Activated naive CD8-positive, alpha-beta T cell treated with anti-CD3 and anti-CD28 coated beads, Interleukin-2, amount 50 U/mL, for 24 hours (primary cell): ENCODE measurements around the gene UPP1.

Experiments used
- ATAC-seq: fragments of 150-1000 bp; cut with Tn5 transposase; one replicate; pipeline ENCODE4 v1.10.0; 2021
- DNase-seq: peaks from one replicate; pipeline ENCODE4 v3.0.0; 2021
- H3K27ac Mint-ChIP-seq: one replicate; pipeline ENCODE4 v1.8.0; 2021; ENCODE audit warnings: mild to moderate bottlenecking, mixed read lengths
- H3K27me3 Mint-ChIP-seq: one replicate; pipeline ENCODE4 v1.8.0; 2021; ENCODE audit warnings: mixed read lengths
- H3K36me3 Mint-ChIP-seq: one replicate; pipeline ENCODE4 v1.8.0; 2021; ENCODE audit warnings: low read depth, mixed read lengths
- H3K4me1 Mint-ChIP-seq: one replicate; pipeline ENCODE4 v1.8.0; 2021; ENCODE audit warnings: mixed read lengths
- H3K4me3 Mint-ChIP-seq: one replicate; pipeline ENCODE4 v1.8.0; 2021; ENCODE audit warnings: mild to moderate bottlenecking, moderate library complexity, mixed read lengths
- H3K9me3 Mint-ChIP-seq: one replicate; pipeline ENCODE4 v1.8.0; 2021; ENCODE audit warnings: mixed read lengths

UPP1 gene

DNA sequence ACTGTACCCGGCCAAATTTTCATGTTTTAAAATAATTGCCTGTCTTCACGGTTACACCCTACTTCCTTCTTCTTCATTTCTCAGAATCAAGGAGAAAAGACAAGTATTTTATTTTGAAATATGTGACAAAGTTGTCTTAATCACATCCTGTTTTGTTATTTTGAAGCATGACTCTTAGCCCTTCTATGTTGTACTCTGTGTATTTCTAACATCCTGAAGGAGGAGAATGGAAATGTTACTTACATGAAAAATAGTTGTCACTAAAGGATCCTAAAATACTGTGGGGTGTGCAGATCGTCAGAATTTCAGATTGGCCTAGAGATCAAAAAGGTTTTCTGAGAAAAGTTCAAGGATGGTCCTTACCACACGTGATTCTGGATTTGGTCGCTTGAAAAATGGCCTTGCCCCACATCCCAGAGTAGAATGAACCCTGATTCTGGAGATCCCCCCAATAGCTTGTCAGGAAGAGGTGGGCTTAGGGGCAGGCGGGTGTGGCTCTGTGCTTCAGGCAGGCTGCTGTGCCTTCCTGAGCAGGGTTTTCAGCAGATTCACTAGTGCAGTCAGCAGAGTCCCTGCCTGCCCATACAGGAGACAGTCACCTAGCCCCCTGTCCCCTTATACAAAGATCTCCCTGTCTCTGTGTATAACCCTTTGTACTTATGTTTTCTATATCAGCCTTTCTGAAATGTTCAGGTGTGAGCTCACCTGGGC lies 8.6 kb downstream of the UPP1 start:
- peaks cover 62% of the 10 kb centered on the region for H3K4me1 Mint-ChIP-seq
- peak overlapping the region; percentile 12 for H3K4me3 Mint-ChIP-seq
- H3K36me3 Mint-ChIP-seq, result peaks cover 63% of the 10 kb centered on the region
- no peaks in the 10 kb centered on the region for H3K9me3 Mint-ChIP-seq
- ATAC-seq (peak; percentile 38), DNase-seq (no peak)
- peak overlapping the region; percentile 76 for H3K27ac Mint-ChIP-seq
- no peaks in the 10 kb centered on the region for H3K27me3 Mint-ChIP-seq

DNA sequence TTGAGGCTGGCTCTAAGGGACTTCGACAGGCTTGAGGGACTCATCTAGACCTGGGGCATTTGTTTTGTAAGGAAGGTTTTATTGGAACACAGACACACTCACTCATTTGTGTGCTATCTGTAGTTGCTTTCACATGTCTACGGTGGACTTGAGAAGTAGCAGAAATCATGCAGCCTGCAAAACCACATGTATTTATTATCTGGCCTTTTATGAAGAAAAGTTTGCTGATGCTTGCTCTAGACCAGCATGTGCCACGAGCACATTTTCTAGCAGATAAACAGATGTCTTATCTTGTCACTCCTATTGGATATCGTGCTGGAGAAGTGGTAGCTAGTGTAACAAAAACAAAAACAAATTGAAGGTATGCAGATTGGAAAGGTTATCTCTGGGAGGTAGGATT lies 9.8 kb downstream of the UPP1 start:
- Mint-ChIP-seq H3K4me1 (peaks cover 55% of the 10 kb centered on the region), H3K27me3 (no peaks in the 10 kb centered on the region), H3K36me3 (peaks cover 60% of the 10 kb centered on the region), H3K4me3 (no peak overlapping the region), H3K27ac (peak overlapping the region; percentile 76), H3K9me3 (no peaks in the 10 kb centered on the region)
- no peak for DNase-seq
- no peak for ATAC-seq

DNA sequence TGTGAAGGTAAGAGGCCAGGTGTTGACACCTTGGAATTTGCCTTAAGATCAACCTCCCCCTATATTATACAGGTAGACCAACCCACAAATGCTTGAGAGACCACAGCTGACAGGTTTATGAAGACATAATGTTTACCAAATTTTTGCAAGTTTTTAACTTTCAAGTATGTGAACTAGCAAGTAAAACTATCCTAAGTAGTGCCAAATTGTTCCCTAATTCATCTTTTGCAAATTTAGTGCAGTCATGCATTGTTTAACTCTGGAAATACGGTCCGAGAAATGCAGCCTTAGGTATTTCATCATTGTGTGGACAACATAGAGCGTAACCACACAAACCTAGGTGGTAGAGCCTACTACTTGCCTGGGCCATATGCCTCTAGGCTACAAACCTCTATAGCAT lies 10.7 kb downstream of the UPP1 start:
- DNase-seq (no peak), ATAC-seq (no peak)
- Mint-ChIP-seq H3K4me1 (peaks cover 48% of the 10 kb centered on the region), H3K27ac (peak overlapping the region; percentile 76), H3K9me3 (no peaks in the 10 kb centered on the region), H3K4me3 (no peak overlapping the region), H3K36me3 (peaks cover 62% of the 10 kb centered on the region), H3K27me3 (no peaks in the 10 kb centered on the region)

DNA sequence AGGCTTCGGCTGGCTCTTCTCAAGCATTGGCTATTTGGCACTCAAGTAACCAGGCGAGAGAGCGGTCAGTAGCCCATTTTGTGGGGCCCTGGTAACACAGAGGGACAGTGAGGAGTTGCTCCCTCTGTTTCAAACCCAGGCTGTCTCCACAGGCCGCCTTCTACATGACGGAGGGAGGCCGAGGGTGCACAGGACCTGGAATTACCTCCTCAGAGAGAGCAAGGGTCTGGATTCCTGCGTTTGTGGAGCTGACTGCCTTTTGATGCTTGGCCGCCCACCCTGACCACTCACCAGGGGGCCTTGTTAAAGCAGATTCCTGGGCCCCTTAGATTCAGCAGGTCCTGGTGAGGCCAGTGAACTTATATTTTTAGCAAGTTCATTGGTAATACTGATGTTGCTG lies 12.3 kb downstream of the UPP1 start:
- H3K36me3 Mint-ChIP-seq, result peaks cover 57% of the 10 kb centered on the region
- H3K4me3 Mint-ChIP-seq, result no peak overlapping the region
- H3K9me3 Mint-ChIP-seq, result no peaks in the 10 kb centered on the region
- peaks cover 34% of the 10 kb centered on the region for H3K4me1 Mint-ChIP-seq
- no peak for ATAC-seq
- no peak overlapping the region for H3K27ac Mint-ChIP-seq
- H3K27me3 Mint-ChIP-seq, result no peaks in the 10 kb centered on the region
- DNase-seq, result no peak

DNA sequence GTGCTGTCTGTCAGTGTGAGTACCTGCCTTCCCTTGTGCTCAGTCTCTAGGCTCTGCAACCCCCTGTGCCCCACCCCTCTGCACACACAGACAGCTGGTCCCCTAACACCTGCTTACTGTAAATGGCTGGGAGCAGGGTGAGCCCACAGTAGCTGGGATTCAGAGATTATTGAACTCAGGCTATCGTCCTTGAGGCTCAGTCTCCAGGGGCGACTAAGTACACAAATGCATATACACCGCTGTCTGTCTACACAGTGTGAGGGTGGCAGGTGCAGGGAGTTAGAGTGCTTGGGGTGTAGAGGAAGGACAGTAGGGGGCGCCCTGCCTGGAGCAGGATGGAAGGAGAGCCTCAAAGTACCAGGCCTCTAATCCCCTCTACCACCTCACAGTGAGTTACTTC lies 12.9 kb downstream of the UPP1 start:
- Mint-ChIP-seq H3K4me3 (no peak overlapping the region), H3K27me3 (no peaks in the 10 kb centered on the region), H3K9me3 (no peaks in the 10 kb centered on the region), H3K4me1 (peaks cover 28% of the 10 kb centered on the region), H3K36me3 (peaks cover 56% of the 10 kb centered on the region), H3K27ac (no peak overlapping the region)
- ATAC-seq (peak; percentile 34), DNase-seq (peak; percentile 40)

DNA sequence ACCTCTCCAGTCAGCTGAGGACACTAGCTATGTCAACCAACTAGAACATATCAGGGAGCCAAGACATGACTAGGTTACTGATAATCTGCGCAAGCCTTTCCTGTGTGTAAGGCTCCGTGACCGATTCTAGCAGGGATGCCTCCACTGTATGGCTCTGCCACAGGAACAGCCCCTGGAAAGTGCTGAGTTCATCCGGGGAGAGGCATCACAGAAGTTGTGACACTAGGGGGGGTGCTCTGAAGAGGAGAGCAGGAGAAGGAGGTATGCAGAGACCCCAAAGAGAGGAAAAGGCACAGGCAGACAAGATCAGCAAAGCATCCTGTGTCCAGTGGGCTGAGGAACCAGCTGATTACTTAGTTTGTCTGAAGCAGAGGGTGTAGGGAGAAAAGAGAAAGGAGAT lies 13.5 kb downstream of the UPP1 start:
- Mint-ChIP-seq H3K27ac (peak overlapping the region; percentile 51), H3K4me1 (peaks cover 24% of the 10 kb centered on the region), H3K9me3 (no peaks in the 10 kb centered on the region), H3K27me3 (no peaks in the 10 kb centered on the region), H3K4me3 (no peak overlapping the region), H3K36me3 (peaks cover 53% of the 10 kb centered on the region)
- ATAC-seq (no peak), DNase-seq (no peak)

DNA sequence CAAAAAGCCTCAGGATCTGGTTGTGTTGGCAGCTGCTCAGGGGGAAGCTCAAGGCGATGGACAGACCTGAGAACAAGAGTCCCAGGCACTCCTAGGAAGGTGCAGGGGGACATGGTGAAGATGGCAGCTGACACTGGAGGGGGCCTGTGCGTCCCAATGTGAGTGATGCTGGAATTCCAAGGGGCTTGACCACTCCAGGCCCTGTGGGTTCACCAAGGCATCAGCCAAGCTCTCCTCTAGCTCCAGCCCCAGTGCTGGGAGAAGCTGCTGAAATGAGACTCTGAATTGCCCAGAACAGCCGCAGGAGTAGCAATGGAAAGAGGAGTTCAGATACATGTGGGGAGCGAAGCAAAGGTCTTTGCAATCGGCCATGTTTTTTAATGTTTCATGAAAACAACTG lies 16.0 kb downstream of the UPP1 start:
- Mint-ChIP-seq H3K4me3 (no peak overlapping the region), H3K9me3 (no peaks in the 10 kb centered on the region), H3K27ac (no peak overlapping the region), H3K27me3 (no peaks in the 10 kb centered on the region), H3K36me3 (peaks cover 43% of the 10 kb centered on the region), H3K4me1 (peaks cover 4% of the 10 kb centered on the region)
- DNase-seq (no peak), ATAC-seq (no peak)

DNA sequence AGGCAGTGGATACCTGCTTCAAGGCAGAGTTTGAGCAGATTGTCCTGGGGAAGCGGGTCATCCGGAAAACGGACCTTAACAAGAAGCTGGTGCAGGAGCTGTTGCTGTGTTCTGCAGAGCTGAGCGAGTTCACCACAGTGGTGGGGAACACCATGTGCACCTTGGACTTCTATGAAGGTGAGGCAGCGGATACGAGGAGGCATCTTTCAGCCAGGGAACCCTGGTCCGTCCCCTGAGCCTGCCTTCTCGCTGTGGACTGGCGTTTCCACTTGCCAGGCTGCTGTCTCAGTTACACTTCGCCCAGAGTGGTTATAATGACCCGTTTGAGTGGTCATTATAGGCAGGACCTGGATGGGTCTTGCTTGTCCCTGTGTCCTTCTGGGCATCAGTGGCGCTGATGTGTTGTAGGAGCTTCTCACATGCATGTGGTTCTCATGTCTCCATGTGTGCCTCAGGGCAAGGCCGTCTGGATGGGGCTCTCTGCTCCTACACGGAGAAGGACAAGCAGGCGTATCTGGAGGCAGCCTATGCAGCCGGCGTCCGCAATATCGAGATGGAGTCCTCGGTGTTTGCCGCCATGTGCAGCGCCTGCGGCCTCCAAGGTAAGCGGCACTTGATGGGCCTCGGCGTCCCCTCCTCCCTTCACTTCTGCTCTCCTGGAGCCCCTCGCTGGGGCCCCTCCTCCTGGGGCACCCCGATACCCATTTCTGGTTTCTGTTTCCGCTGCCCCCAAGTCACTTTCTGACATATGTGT lies 18.0 kb downstream of the UPP1 start:
- H3K27me3 Mint-ChIP-seq, result no peaks in the 10 kb centered on the region
- DNase-seq, result no peak
- H3K9me3 Mint-ChIP-seq, result no peaks in the 10 kb centered on the region
- peaks cover 41% of the 10 kb centered on the region for H3K36me3 Mint-ChIP-seq
- ATAC-seq, result no peak
- no peak overlapping the region for H3K4me3 Mint-ChIP-seq
- H3K4me1 Mint-ChIP-seq, result peaks cover 8% of the 10 kb centered on the region
- H3K27ac Mint-ChIP-seq, result no peak overlapping the region

DNA sequence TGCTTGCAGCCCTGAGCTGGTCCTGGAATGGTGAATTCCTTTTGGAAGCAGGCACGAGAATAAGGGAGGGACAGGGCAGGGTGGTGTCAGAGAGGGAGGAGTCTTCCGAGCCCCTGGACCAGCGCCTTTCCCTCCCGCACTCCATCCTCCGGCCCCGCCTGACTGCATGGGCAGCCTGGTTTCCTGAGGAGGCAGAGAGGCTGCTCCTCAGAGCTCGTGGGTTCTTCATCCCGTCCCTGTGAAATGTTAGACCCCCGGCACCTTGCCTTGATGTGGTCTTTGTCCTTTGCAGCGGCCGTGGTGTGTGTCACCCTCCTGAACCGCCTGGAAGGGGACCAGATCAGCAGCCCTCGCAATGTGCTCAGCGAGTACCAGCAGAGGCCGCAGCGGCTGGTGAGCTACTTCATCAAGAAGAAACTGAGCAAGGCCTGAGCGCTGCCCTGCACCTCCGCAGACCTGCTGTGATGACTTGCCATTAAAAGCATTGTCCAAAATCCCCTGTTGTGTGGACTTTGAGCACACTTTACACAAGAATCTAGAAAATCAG lies 18.9 kb downstream of the UPP1 start:
- no peaks in the 10 kb centered on the region for H3K9me3 Mint-ChIP-seq
- DNase-seq (no peak), ATAC-seq (no peak)
- H3K4me1 Mint-ChIP-seq, result peaks cover 8% of the 10 kb centered on the region
- peaks cover 38% of the 10 kb centered on the region for H3K36me3 Mint-ChIP-seq
- no peaks in the 10 kb centered on the region for H3K27me3 Mint-ChIP-seq
- H3K27ac Mint-ChIP-seq, result no peak overlapping the region
- no peak overlapping the region for H3K4me3 Mint-ChIP-seq

DNA sequence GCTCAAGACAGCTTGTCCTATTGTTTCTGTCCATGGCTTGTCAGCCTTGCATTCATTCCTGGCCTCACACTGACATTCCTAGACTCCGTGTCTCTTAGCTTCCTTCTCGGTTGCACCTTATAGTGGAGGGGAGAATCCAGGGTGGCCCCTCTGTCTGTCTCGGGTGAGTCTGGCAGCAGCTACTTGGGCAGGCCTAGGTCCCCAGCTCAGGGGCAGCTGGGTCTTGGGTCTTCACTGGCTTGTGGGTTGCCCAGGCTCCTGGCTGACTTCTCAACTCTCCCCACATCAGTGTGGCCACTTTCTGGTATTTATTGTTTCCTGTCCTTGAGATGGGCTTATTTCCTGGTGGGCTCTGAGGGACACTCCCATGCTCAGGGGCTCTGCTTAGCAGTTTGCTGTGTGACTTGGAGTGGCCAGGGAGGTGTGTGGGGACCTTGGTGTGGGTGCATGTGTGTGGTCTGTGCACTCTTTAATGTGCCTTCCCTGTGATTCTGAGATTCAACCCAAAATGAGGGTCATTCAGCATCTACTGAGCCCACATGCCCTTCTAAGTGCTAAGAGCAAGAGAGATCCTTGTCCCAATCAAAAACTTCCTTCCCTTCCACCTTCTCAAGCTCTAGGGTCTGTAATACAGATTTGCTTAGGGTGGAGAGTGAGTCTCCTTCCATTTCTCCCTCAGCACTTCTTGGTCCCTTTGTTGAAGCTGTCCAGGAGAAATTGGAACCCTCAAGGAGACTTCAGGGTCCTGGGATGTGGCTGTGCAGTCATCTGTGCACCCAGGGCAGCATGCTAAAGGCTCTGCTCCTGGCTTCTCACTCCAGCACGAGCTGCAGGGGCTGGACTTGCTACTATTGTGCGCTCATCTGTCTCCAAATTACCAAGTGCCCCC lies 20.1 kb downstream of the UPP1 start:
- H3K4me3 Mint-ChIP-seq, result no peak overlapping the region
- peaks cover 8% of the 10 kb centered on the region for H3K4me1 Mint-ChIP-seq
- DNase-seq (no peak), ATAC-seq (no peak)
- no peaks in the 10 kb centered on the region for H3K9me3 Mint-ChIP-seq
- peak overlapping the region; percentile 14 for H3K27ac Mint-ChIP-seq
- H3K36me3 Mint-ChIP-seq, result peaks cover 28% of the 10 kb centered on the region
- no peaks in the 10 kb centered on the region for H3K27me3 Mint-ChIP-seq

DNA sequence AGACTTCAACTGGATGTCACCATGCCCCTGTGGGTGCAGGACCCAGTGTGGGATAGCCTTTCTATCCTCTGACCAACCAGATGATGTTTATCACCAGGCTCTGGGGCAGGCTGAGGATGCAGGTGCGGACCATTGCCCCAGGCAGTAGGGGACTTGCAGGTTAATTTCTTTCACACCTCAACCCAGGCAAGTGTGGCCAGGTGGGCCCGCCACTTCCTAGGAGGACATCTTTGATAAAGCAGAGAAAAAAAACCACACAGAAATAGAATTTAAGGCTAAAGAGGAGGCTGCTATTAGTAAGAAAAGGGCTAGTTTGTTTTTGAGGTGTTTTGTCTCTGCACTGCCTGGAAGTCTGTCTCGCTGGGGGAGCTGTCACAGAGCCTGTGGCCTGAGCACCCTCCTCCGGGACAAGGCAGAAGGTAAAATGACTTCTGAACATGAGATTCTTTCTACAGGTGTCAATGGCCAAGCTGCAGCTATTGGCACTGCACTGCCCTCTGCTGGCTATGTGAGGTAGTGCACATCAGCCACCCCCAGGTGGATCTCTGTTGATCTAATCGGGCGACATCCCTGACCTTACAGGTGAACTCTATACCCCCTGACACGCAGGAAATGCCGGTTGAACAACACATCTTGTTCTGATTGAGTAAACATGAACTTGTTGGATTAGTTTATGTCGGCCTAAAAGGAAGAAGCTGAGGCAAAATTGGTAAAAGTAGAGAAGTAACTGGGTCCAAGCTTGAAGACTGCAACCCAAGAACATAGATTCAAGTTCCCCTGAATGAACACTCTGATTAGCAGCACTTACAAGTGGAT lies 21.0 kb downstream of the UPP1 start:
- Mint-ChIP-seq H3K4me3 (no peak overlapping the region), H3K27me3 (no peaks in the 10 kb centered on the region), H3K9me3 (no peaks in the 10 kb centered on the region), H3K27ac (no peak overlapping the region), H3K4me1 (peaks cover 8% of the 10 kb centered on the region), H3K36me3 (peaks cover 20% of the 10 kb centered on the region)
- DNase-seq (peak; percentile 89), ATAC-seq (peak; percentile 74)

DNA sequence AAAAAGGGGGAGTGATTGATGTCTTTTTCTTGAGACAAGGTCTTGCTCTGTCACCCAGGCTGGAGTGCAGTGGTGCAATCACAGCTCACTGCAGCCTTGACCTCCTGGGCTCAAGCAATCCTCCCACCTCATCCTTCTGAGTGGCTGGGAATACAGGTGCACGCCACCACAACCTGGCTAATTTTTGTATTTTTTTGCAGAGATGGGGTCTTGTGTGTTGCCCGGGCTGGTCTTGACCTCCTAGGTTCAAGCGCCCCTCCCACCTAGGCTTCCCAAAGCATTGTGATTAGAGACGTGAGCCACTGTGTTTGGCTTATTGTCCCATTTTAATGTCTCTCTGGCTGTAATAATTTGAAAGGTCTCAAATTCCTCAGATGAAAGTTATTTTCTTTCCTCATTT lies 21.8 kb downstream of the UPP1 start:
- Mint-ChIP-seq H3K27ac (no peak overlapping the region), H3K36me3 (peaks cover 16% of the 10 kb centered on the region), H3K4me3 (no peak overlapping the region), H3K27me3 (no peaks in the 10 kb centered on the region), H3K9me3 (no peaks in the 10 kb centered on the region), H3K4me1 (peaks cover 8% of the 10 kb centered on the region)
- no peak for ATAC-seq
- DNase-seq, result no peak

DNA sequence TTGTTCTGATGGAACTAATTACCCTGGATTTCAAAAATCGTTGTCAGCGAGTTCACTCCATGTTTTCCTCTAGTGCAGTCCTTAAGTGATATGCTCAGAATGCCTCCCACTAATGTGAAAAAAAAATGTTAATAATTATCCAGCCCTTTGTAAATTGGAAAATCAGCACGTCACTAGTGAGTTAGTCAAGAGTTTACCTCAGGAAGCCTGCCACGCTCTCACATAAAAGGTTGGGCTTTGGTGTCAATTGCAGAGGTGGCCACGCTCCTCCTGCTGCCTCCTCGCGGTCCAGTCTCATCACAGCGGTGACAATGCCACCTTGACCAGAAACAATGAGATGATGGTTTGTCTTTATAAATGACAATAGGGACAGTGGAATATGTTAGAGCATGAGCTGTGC lies 22.5 kb downstream of the UPP1 start:
- H3K9me3 Mint-ChIP-seq, result no peaks in the 10 kb centered on the region
- H3K4me3 Mint-ChIP-seq, result no peak overlapping the region
- peaks cover 8% of the 10 kb centered on the region for H3K4me1 Mint-ChIP-seq
- no peak overlapping the region for H3K27ac Mint-ChIP-seq
- H3K27me3 Mint-ChIP-seq, result no peaks in the 10 kb centered on the region
- no peak for DNase-seq
- peaks cover 12% of the 10 kb centered on the region for H3K36me3 Mint-ChIP-seq
- no peak for ATAC-seq
